ENCODE results near the gene GATAD1.

DNA sequence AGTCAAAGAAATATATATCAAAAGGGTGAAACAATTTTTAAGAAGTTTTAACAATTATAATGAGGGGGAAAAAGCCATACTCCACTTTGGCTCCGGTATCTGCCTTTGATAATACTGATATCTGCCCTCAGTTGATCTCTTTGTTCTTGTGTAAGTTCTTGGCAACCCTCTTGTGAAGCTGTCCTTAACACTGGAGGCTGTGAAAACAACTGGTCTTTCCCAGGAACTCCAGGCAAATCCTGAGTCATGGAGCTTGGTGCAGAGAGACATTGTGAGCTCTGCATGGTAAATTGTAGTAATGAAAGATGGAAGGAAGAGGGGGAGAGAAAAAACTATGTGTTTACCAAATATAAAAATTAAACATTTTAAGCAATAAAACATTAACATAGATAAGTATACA, 42.4 kb downstream of the GATAD1 start:
- TF ChIP-seq EZH2 (IDR thresholded peaks at IDR 0.05; ENCODE audit: borderline replicate concordance, low read depth, low read length, poor library complexity, severe bottlenecking) (no peak), CTCF (conservative IDR thresholded peaks at IDR 0.05; ENCODE audit: low read depth, low read length) (no peak)

Measured in A673 (cell line).